ENCODE data around the gene RBMS1. TPM values are rescaled to one million over a fixed set of nuclear protein-coding genes. Genes with fewer than 3 reads are reported as not detected.

Gene RBMS1
- polyA plus RNA-seq, 1 donor from 2014 or later, result 8.4 TPM

DNA sequence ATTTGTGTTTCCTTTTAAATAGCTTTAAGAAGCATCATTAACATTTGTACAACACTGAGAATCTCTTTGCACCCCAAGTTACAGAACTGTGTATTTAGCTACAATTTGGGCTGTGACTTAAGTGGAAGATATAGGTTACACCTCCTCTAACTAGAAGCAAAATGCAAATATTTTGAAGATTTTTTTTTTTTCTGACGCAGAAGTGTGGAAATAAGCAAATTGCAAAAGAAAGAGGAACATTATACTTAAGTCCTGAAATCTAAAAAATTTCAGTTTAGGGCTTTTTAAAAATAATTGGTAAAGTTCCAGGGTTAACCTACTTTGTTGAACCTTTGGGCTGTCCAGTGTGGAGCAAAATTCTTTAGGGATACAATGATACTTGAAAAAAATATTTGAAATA lies 41.4 kb upstream of the RBMS1 start:
- TF ChIP-seq SMC3 (conservative IDR thresholded peaks at IDR 0.05; ENCODE audit: poor library complexity), result no peak
- no peak for TF ChIP-seq TAF1 (IDR thresholded peaks at IDR 0.05; ENCODE audit: low read depth)
- no peak for TF ChIP-seq POLR2AphosphoS5 (IDR thresholded peaks at IDR 0.05)
- TF ChIP-seq, protein P1, sequence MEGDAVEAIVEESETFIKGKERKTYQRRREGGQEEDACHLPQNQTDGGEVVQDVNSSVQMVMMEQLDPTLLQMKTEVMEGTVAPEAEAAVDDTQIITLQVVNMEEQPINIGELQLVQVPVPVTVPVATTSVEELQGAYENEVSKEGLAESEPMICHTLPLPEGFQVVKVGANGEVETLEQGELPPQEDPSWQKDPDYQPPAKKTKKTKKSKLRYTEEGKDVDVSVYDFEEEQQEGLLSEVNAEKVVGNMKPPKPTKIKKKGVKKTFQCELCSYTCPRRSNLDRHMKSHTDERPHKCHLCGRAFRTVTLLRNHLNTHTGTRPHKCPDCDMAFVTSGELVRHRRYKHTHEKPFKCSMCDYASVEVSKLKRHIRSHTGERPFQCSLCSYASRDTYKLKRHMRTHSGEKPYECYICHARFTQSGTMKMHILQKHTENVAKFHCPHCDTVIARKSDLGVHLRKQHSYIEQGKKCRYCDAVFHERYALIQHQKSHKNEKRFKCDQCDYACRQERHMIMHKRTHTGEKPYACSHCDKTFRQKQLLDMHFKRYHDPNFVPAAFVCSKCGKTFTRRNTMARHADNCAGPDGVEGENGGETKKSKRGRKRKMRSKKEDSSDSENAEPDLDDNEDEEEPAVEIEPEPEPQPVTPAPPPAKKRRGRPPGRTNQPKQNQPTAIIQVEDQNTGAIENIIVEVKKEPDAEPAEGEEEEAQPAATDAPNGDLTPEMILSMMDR (IDR thresholded peaks at IDR 0.05; ENCODE audit: poor library complexity, severe bottlenecking), result no peak
- Histone ChIP-seq H3K79me2 (replicated peaks; ENCODE audit: insufficient read depth, low read length) (no peaks in the 10 kb centered on the region), H3K9me3 (ENCODE audit: low read length) (no peaks in the 10 kb centered on the region)

DNA sequence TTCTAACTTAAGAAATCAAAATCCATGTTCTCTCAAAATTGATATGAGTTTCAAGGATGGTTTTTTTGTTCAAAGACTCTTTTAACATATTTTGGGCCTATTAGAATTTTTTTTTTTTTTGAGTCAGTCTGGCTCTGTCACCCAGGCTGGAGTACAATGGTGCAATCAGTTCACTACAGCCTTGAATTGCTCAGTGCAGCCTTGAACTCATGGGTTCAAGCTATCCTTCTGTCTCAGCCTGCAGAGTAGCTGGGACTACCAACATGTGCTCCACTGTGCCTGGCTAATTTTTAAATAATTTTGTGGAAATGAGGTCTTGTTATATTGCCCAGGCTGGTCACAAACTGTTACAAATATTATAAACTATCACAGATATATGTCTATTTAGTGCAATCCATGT lies 40.6 kb upstream of the RBMS1 start:
- no peaks in the 10 kb centered on the region for H3K36me3 ChIP-seq (ENCODE audit: insufficient read depth, low read length)
- H4K20me1 ChIP-seq (ENCODE audit: insufficient read depth), result no peaks in the 10 kb centered on the region
- no peaks in the 10 kb centered on the region for H3K27me3 ChIP-seq (ENCODE audit: insufficient read depth, low read depth, low read length)
- no peak overlapping the region for H3K27ac ChIP-seq (ENCODE audit: low read length)
- H3K4me2 ChIP-seq (ENCODE audit: low read length), result no peak overlapping the region
- no peaks in the 10 kb centered on the region for H3K9me2 ChIP-seq (ENCODE audit: insufficient read depth, low read length)
- no peaks in the 10 kb centered on the region for H3F3A ChIP-seq (ENCODE audit: insufficient read depth, low read length, poor library complexity, severe bottlenecking)
- no peak for TF ChIP-seq RAD21 (conservative IDR thresholded peaks at IDR 0.05)
- no peak for TF ChIP-seq POLR2AphosphoS5 (IDR thresholded peaks at IDR 0.05)
- TF ChIP-seq, protein P2, sequence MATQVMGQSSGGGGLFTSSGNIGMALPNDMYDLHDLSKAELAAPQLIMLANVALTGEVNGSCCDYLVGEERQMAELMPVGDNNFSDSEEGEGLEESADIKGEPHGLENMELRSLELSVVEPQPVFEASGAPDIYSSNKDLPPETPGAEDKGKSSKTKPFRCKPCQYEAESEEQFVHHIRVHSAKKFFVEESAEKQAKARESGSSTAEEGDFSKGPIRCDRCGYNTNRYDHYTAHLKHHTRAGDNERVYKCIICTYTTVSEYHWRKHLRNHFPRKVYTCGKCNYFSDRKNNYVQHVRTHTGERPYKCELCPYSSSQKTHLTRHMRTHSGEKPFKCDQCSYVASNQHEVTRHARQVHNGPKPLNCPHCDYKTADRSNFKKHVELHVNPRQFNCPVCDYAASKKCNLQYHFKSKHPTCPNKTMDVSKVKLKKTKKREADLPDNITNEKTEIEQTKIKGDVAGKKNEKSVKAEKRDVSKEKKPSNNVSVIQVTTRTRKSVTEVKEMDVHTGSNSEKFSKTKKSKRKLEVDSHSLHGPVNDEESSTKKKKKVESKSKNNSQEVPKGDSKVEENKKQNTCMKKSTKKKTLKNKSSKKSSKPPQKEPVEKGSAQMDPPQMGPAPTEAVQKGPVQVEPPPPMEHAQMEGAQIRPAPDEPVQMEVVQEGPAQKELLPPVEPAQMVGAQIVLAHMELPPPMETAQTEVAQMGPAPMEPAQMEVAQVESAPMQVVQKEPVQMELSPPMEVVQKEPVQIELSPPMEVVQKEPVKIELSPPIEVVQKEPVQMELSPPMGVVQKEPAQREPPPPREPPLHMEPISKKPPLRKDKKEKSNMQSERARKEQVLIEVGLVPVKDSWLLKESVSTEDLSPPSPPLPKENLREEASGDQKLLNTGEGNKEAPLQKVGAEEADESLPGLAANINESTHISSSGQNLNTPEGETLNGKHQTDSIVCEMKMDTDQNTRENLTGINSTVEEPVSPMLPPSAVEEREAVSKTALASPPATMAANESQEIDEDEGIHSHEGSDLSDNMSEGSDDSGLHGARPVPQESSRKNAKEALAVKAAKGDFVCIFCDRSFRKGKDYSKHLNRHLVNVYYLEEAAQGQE (IDR thresholded peaks at IDR 0.05; ENCODE audit: borderline replicate concordance), result no peak
- TF ChIP-seq, protein P1 (IDR thresholded peaks at IDR 0.05; ENCODE audit: poor library complexity, severe bottlenecking), result no peak
- no peak for TF ChIP-seq TAF1 (IDR thresholded peaks at IDR 0.05; ENCODE audit: low read depth)
- no peak for TF ChIP-seq EP300 (conservative IDR thresholded peaks at IDR 0.05; ENCODE audit: poor library complexity, severe bottlenecking)
- no peak for TF ChIP-seq MXI1 (conservative IDR thresholded peaks at IDR 0.05; ENCODE audit: poor library complexity, severe bottlenecking)
- no peak for TF ChIP-seq SMC3 (conservative IDR thresholded peaks at IDR 0.05; ENCODE audit: poor library complexity)
- no peak for TF ChIP-seq EZH2 (IDR thresholded peaks at IDR 0.05; ENCODE audit: borderline replicate concordance, insufficient read depth, low read length, poor library complexity, severe bottlenecking)
- H2AFZ ChIP-seq (ENCODE audit: low read depth, low read length), result no peak overlapping the region
- H3K4me3 ChIP-seq (ENCODE audit: low read length), result no peak overlapping the region
- H3K9ac ChIP-seq (ENCODE audit: low read length), result no peak overlapping the region
- no peaks in the 10 kb centered on the region for H3K79me2 ChIP-seq (replicated peaks; ENCODE audit: insufficient read depth, low read length)
- H3K9me3 ChIP-seq (ENCODE audit: low read length), result no peaks in the 10 kb centered on the region

More for the DNA sequence above, 41.4 kb upstream of the RBMS1 start:
- Histone ChIP-seq H3K36me3 (ENCODE audit: insufficient read depth, low read length) (no peaks in the 10 kb centered on the region), H3K27me3 (ENCODE audit: insufficient read depth, low read depth, low read length) (no peaks in the 10 kb centered on the region), H4K20me1 (ENCODE audit: insufficient read depth) (no peaks in the 10 kb centered on the region), H3K9ac (ENCODE audit: low read length) (no peak overlapping the region), H2AFZ (ENCODE audit: low read depth, low read length) (no peak overlapping the region), H3K9me2 (ENCODE audit: insufficient read depth, low read length) (no peaks in the 10 kb centered on the region), H3K4me2 (ENCODE audit: low read length) (no peak overlapping the region), H3F3A (ENCODE audit: insufficient read depth, low read length, poor library complexity, severe bottlenecking) (no peaks in the 10 kb centered on the region), H3K27ac (ENCODE audit: low read length) (no peak overlapping the region), H3K4me3 (ENCODE audit: low read length) (no peak overlapping the region)

All from neural cell (in vitro differentiated cells).